Measurements from ENCODE around the gene ELL. TPM values are rescaled to one million over a fixed set of nuclear protein-coding genes. Genes with fewer than 3 reads are reported as not detected.

ELL gene
- total RNA-seq, 1 donor from 2014 or later = 11.6 TPM

GRCh38 chr19:18502246-18502637 is 19.6 kb downstream of the ELL start:
- Mint-ChIP-seq H3K36me3 (ENCODE audit: unreplicated experiment) (no peaks in the 10 kb centered on the region), H3K27me3 (ENCODE audit: unreplicated experiment) (no peaks in the 10 kb centered on the region), H3K9me3 (ENCODE audit: unreplicated experiment) (peaks cover 7% of the 10 kb centered on the region), H3K4me3 (ENCODE audit: unreplicated experiment) (peak overlapping the region; percentile 2), H3K4me1 (ENCODE audit: low read depth, unreplicated experiment) (peaks cover 35% of the 10 kb centered on the region), H3K27ac (ENCODE audit: unreplicated experiment) (peak overlapping the region; percentile 41)
- DNase-seq = no peak
- TF ChIP-seq, protein P1, sequence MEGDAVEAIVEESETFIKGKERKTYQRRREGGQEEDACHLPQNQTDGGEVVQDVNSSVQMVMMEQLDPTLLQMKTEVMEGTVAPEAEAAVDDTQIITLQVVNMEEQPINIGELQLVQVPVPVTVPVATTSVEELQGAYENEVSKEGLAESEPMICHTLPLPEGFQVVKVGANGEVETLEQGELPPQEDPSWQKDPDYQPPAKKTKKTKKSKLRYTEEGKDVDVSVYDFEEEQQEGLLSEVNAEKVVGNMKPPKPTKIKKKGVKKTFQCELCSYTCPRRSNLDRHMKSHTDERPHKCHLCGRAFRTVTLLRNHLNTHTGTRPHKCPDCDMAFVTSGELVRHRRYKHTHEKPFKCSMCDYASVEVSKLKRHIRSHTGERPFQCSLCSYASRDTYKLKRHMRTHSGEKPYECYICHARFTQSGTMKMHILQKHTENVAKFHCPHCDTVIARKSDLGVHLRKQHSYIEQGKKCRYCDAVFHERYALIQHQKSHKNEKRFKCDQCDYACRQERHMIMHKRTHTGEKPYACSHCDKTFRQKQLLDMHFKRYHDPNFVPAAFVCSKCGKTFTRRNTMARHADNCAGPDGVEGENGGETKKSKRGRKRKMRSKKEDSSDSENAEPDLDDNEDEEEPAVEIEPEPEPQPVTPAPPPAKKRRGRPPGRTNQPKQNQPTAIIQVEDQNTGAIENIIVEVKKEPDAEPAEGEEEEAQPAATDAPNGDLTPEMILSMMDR (IDR thresholded peaks at IDR 0.05; ENCODE audit: partially characterized antibody, unreplicated experiment) = no peak

GRCh38 chr19:18501832-18502231 is 20.0 kb downstream of the ELL start:
- Mint-ChIP-seq H3K4me3 (ENCODE audit: unreplicated experiment) (no peak overlapping the region), H3K4me1 (ENCODE audit: low read depth, unreplicated experiment) (peaks cover 31% of the 10 kb centered on the region), H3K27ac (ENCODE audit: unreplicated experiment) (no peak overlapping the region), H3K9me3 (ENCODE audit: unreplicated experiment) (peaks cover 7% of the 10 kb centered on the region), H3K27me3 (ENCODE audit: unreplicated experiment) (no peaks in the 10 kb centered on the region), H3K36me3 (ENCODE audit: unreplicated experiment) (no peaks in the 10 kb centered on the region)
- DNase-seq = no peak
- TF ChIP-seq, protein P1 (IDR thresholded peaks at IDR 0.05; ENCODE audit: partially characterized antibody, unreplicated experiment) = no peak

GRCh38 chr19:18501351-18501750 is 20.5 kb downstream of the ELL start:
- TF ChIP-seq, protein P1 (IDR thresholded peaks at IDR 0.05; ENCODE audit: partially characterized antibody, unreplicated experiment) = no peak
- no peaks in the 10 kb centered on the region for H3K36me3 Mint-ChIP-seq (ENCODE audit: unreplicated experiment)
- no peaks in the 10 kb centered on the region for H3K27me3 Mint-ChIP-seq (ENCODE audit: unreplicated experiment)
- no peak overlapping the region for H3K4me3 Mint-ChIP-seq (ENCODE audit: unreplicated experiment)
- no peak for DNase-seq
- no peak overlapping the region for H3K27ac Mint-ChIP-seq (ENCODE audit: unreplicated experiment)
- peaks cover 7% of the 10 kb centered on the region for H3K9me3 Mint-ChIP-seq (ENCODE audit: unreplicated experiment)
- H3K4me1 Mint-ChIP-seq (ENCODE audit: low read depth, unreplicated experiment) = peaks cover 28% of the 10 kb centered on the region

GRCh38 chr19:18500799-18501198 is 21.1 kb downstream of the ELL start:
- Mint-ChIP-seq H3K27me3 (ENCODE audit: unreplicated experiment) (no peaks in the 10 kb centered on the region), H3K27ac (ENCODE audit: unreplicated experiment) (no peak overlapping the region), H3K36me3 (ENCODE audit: unreplicated experiment) (no peaks in the 10 kb centered on the region), H3K9me3 (ENCODE audit: unreplicated experiment) (peaks cover 7% of the 10 kb centered on the region), H3K4me3 (ENCODE audit: unreplicated experiment) (no peak overlapping the region), H3K4me1 (ENCODE audit: low read depth, unreplicated experiment) (peaks cover 30% of the 10 kb centered on the region)
- no peak for DNase-seq
- TF ChIP-seq, protein P1 (IDR thresholded peaks at IDR 0.05; ENCODE audit: partially characterized antibody, unreplicated experiment) = no peak

GRCh38 chr19:18500376-18500775 is 21.5 kb downstream of the ELL start:
- Mint-ChIP-seq H3K27ac (ENCODE audit: unreplicated experiment) (no peak overlapping the region), H3K9me3 (ENCODE audit: unreplicated experiment) (peaks cover 7% of the 10 kb centered on the region), H3K4me1 (ENCODE audit: low read depth, unreplicated experiment) (peaks cover 28% of the 10 kb centered on the region), H3K27me3 (ENCODE audit: unreplicated experiment) (no peaks in the 10 kb centered on the region), H3K36me3 (ENCODE audit: unreplicated experiment) (no peaks in the 10 kb centered on the region), H3K4me3 (ENCODE audit: unreplicated experiment) (no peak overlapping the region)
- DNase-seq = no peak
- TF ChIP-seq, protein P1 (IDR thresholded peaks at IDR 0.05; ENCODE audit: partially characterized antibody, unreplicated experiment) = no peak

Data from glutamatergic neuron (in vitro differentiated cells).